GM18951 (cell line): ENCODE results near the gene RAN.
A peak's percentile ranks its signal among the peaks of the same experiment; 100 is the strongest.

ENCODE experiments used
- POLR2A ChIP-seq: IDR thresholded peaks from 4 replicates; pipeline ENCODE4 v1.6.1; 2011; ENCODE audit warnings: mild to moderate bottlenecking; ENCODE audit not compliant: insufficient read length, insufficient read depth; ENCODE audit errors: extremely low read depth
- in situ Hi-C: fragments of 300-500 bp; cut with MboI; formaldehyde crosslinking; loops from one replicate; pipeline ENCODE4 v1.12.0; 2022; ENCODE audit warnings: low sequenced_read_pairs, mixed read lengths, inconsistent platforms; ENCODE audit not compliant: unreplicated experiment

The RAN gene

DNA sequence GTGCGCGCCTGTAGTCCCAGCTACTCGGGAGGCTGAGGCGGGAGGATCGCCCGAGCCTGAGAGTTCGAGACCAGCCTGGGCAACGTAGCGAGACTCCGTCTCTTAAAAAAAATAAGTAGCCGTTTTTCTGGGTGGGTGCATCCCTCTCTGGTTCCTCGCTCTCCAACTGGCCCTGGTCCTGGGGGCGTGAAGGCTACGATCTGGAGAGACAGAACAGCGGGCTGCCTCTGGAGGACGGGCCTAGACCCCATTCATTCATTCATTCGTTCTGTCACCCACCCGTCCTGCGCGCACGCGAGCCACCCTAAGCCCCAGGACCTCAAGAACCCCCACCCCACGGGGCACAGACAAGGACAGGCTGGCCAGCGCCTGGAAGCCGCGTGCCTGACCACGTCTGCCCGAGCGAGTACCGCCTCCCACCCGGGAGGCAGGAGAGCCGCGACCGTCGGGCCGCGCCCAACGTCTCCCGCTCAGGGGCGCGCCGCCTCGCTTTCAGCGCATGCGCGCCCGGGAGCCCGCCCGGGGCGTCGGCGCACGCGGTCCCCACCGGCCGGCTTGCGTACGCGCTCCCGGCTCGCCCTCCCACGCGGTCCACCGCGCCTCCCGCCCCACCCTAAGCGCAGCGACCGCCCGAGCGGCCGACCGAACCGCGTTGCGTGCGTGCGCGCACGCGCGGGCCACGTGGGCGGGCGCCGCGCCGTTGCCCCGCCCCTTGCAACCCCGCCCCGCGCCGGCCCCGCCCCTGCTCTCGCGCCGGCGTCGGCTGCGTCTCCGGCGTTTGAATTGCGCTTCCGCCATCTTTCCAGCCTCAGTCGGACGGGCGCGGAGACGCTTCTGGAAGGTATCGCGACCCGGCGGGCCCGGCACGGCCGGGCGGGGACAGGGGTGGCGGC lies at the start of gene RAN:
Gene RAN, plus strand, starts transcription at position 781 of the 893 bp plus-strand sequence. CDS start 528 bp downstream, outside the sequence.
- in situ Hi-C loops, result no loop called here
- peak; percentile 96 for TF ChIP-seq POLR2A

DNA sequence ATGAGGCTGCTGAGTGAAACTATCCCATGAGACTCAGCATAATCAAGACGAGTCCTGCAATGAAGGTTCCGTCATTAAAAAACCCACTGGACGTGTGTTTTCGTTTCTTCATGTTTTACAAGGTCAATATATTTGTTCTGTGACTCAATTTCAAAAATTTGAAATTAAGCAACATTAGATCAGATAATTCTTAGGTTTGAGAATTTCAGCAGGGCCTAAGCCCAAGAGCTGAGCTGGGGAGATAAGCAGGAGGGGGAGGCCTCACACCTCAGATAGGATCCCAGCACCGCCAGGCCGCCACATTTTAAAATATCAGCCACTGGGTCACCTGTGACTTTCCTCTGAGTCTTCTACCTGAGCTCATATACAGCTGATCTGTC lies 46.1 kb upstream of the RAN start:
- no peak for TF ChIP-seq POLR2A
- in situ Hi-C loops, result no loop called here

DNA sequence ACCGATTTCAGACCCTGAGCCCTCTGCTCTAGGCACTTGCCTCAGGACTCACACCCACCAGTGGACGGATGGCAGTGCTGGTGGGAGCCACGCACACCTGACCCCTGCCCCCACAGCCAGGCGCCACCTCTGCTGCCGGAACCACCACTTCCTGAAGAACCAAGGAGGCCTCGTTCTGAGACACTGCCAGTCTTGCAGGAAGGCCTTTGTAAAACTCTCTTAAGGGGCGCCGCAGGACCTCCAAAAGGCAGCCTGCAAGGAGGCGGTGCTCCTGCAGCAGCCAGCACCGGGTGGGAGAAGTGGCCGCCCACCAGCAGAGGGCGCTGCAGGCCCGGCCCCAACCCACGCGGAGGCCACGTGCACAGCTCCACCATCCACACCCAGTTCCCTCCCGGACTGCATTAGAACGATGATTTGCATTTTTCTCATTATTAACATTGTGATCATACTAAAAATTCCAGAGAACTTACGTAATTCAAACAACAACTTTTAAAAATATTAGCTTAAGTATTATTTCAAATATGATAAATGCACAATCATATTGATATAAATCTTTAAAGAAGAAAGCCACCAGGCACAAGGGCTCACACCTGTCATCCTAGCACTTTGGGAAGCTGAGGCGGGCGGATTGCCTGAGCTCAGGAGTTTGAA lies 45.6 kb upstream of the RAN start:
- in situ Hi-C loops, result no loop called here
- no peak for TF ChIP-seq POLR2A

DNA sequence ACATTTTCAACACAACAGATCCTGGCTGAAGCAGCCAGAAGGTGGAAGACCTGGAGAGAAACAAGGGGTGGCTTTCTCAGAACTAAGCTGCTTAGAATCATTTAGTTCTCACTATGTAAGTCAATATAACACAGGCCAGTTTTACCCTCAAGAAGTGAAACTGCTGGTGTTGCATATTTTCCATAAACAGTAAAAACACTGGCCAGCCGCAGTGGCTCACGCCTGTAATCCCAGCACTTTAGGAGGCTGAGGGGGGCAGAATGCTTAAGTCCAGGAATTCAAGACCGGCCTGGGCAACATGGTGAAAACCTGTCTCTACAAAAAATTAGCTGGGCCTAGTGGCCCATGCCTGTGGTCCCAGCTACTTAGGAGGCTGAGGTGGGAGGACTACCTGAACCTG lies 44.4 kb upstream of the RAN start:
- in situ Hi-C loops, result no loop called here
- TF ChIP-seq POLR2A, result no peak

DNA sequence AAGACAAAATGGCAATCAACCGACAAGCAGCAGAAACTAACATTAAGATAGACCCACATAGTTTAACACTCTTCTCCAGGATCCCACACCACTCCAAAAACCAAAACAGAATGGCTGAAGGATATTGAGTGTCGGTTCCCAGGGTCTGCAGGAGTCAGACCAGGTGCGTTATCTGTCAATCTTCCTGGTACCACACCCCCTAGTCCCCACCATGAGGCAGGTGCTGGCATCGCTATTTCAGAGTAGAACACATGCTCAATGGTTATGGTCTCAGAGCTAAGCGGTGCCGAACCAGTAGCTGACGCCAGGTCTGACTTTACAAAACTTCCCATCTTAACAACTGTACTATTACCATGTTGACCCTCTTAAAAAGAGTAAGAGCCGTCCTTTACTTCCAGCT lies 43.0 kb upstream of the RAN start:
- in situ Hi-C loops, result no loop called here
- TF ChIP-seq POLR2A, result no peak

DNA sequence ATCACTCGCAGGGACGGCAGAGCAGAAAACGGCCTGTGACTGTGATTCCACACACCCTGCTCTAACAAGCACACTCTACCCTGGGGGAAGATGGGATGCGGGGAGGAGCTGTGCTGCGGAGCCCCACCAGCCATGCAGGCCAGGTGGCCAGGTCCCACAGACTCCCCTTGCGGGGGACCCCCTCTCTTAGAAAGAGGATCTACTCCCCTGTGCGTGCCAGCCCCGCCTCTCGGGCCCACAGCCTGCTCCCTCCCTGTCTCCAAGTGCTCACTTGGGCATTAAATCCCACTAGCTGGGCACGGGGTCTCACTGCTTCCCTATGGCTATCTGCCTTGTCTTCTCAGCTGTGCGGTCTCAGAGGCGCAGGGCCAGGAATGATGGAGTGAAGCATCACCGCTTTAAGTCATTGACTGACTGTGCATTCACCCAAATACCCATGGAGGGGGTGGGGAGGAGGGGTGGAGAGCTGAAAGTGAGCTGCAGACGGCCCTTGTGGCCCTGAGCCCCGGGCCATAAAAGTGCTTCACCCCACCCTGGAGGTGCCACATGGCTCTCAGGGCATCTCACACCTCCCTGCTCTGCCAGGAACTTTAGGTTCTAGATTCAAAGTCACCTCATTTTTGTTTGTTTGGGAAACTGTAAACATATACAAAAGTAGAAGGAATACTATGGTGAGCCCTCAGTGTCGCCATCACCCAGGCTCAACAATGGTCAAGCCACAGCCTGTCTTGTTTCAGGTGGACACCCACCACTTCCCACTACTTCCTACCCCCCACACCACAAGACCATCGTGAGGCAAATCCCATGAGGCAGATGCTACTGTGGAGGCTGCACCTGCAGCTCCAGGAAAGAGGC lies 42.2 kb upstream of the RAN start:
- in situ Hi-C loops, result no loop called here
- TF ChIP-seq POLR2A, result no peak

DNA sequence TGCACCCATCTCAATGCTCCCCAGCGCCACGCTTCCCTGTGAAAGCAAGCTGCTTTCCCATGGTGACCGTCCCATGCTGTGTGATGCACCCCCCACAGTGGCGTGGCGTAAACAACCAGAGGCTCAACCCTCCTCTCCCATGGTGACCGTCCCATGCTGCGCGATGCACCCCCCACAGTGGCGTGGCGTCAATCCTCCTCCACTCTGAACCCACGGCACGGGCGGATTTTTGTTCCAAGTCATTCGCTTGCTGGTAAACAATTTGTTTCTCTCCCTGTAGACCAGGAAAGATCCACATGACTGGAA lies 41.7 kb upstream of the RAN start:
- no peak for TF ChIP-seq POLR2A
- in situ Hi-C loops, result no loop called here

DNA sequence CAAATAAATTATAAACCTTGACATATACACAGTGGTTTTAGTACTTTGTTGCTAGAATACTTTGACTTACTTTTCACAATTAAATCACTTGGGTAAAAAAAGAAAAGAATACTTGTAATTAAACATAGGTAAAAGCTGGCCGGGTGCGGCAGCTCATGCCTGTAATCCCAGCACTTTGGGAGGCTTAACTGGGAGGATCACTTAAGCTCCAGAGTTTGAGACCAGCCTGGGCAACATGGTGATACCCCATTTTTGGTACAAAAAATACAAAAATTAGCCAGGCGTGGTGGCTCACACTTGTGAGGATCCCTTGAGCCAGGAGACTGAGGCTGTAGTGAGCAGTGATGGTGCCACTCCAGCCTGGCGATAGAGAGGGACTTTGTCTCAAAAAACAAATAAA lies 40.6 kb upstream of the RAN start:
- no peak for TF ChIP-seq POLR2A
- in situ Hi-C loops, result no loop called here

DNA sequence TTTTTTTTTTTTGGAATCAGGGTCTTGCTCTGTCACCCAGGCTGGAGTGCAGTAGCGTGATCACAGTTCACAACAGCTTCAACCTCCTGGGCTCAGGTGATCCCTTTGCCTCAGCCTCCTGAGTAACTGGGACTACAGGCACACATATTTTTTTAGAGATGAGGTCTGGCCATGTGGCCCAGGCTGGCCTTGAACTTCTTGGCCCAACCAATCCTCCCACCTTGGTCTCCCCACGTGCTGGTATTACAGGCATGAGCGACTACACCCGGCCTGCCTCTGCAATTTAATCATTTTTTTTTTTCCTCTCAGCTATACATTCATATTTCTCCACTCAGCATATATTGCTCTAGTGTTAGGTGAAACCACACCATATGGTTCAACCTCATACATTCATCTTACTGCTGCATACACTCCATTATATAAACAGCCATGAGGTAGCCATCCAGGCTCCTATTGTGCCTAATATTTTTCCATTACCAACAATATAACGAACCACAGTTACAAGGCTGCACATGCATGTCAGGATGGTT lies 39.9 kb upstream of the RAN start:
- TF ChIP-seq POLR2A, result no peak
- in situ Hi-C loops, result no loop called here

DNA sequence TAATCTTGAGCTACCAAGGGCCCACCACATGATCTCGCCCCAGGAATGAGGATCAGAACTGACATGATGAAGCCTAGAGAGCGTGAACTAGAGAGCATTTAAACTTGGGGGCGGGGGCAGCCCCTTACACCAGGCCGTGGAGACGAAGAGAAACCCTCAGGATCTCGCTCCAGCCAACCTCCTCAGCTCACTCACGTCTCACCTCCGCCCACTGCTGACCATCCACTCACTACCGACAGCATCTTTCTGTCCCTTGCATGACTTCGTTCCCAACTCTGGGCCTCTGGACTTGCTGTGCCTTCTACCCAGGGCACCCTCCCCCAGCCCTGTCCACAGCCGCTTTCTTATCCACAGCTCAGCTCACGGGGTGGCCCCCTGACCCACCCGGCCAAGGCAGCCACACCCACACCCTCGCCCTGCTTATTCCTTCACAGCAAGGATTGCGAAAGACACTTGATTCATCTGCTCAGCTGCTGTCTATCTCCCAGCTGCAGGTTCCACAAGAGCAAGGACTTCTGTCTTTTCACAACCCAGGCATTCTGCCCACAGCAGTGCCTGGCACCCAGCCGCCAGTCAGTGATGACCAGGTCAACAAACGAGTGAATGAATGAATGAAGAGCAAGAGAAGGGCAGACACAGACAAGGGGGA lies 39.2 kb upstream of the RAN start:
- in situ Hi-C loops, result no loop called here
- no peak for TF ChIP-seq POLR2A

DNA sequence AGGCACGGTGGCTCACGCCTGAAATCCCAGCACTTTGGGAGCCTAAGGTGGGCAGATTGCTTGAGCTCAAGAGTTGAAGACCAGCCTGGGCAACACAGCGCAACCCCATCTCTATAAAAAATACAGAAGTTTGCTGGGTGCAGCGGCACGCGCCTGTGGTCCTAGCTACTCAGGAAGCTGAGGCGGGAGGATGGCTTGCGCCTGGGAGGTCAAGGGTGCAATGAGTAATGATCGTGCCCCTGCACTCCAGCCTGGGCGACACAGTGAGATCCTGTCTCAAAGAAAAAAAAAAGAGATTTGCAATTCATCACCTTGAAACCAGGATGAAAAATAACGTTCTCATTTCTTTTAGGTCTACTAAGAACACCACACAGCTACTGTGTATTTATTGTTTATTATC lies 36.9 kb upstream of the RAN start:
- in situ Hi-C loops, result no loop called here
- TF ChIP-seq POLR2A, result no peak

DNA sequence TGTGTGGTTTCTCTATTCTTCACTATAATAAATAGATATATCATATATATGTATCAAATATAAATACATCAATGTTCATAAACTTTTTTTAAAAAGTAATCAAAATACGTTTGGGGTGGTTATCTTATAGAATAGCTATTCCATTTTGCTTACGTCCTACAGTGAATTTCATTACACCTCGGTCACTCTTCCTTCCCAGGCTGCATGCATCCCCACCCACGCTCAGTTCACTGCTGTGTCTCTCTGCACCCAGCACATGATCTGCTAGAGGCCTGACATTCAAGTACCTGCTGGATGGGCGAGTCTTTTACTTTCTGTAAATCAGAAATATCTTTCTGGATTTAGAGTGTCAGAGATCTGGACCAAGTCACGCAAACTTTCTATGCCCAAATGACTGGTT lies 36.4 kb upstream of the RAN start:
- in situ Hi-C loops, result no loop called here

More for the DNA sequence above, 36.4 kb upstream of the RAN start:
- no peak for TF ChIP-seq POLR2A
